Parathyroid adenoma (tissue), 2 donors: ENCODE results near the gene COPA.

Source experiments
- H2AFZ ChIP-seq: fragments of 300-600 bp; sonication (generic); one replicate; pipeline ENCODE4 v1.7.0; 2017; ENCODE audit warnings: antibody characterized with exemption, mild to moderate bottlenecking
- H3K27ac ChIP-seq: fragments of 300-600 bp; sonication (generic); one replicate; pipeline ENCODE4 v1.7.0; 2017
- H3K27me3 ChIP-seq: fragments of 300-600 bp; sonication (generic); one replicate; pipeline ENCODE4 v1.7.0; 2017; ENCODE audit warnings: low read length; ENCODE audit not compliant: control insufficient read depth, insufficient read depth
- H3K36me3 ChIP-seq: fragments of 300-600 bp; sonication (generic); one replicate; pipeline ENCODE4 v1.7.0; 2017; ENCODE audit warnings: low read length; ENCODE audit not compliant: control insufficient read depth, insufficient read depth
- H3K4me1 ChIP-seq: fragments of 300-600 bp; sonication (generic); one replicate; pipeline ENCODE4 v1.7.0; 2017; ENCODE audit warnings: control low read depth
- H3K4me2 ChIP-seq: fragments of 300-600 bp; sonication (generic); one replicate; pipeline ENCODE4 v1.7.0; 2017; ENCODE audit warnings: low read length
- H3K4me3 ChIP-seq: fragments of 300-600 bp; sonication (generic); one replicate; pipeline ENCODE4 v1.7.0; 2017; ENCODE audit warnings: low read depth, low read length
- H3K79me2 ChIP-seq: fragments of 300-600 bp; sonication (generic); one replicate; pipeline ENCODE4 v1.7.0; 2017; ENCODE audit warnings: control low read depth
- H3K9ac ChIP-seq: fragments of 300-600 bp; sonication (generic); one replicate; pipeline ENCODE4 v1.7.0; 2017; ENCODE audit warnings: mild to moderate bottlenecking
- H3K9me3 ChIP-seq: fragments of 300-600 bp; sonication (generic); one replicate; pipeline ENCODE4 v1.7.0; 2017; ENCODE audit warnings: low read length; ENCODE audit not compliant: control insufficient read depth
- TF ChIP-seq, protein P1 (sequence below): fragments of 300-600 bp; sonication (generic); IDR thresholded peaks from one replicate; pipeline ENCODE4 v1.7.0; 2017; ENCODE audit warnings: antibody characterized with exemption, mild to moderate bottlenecking
- donor health status: primary hyperparathyroidism.

COPA gene

DNA sequence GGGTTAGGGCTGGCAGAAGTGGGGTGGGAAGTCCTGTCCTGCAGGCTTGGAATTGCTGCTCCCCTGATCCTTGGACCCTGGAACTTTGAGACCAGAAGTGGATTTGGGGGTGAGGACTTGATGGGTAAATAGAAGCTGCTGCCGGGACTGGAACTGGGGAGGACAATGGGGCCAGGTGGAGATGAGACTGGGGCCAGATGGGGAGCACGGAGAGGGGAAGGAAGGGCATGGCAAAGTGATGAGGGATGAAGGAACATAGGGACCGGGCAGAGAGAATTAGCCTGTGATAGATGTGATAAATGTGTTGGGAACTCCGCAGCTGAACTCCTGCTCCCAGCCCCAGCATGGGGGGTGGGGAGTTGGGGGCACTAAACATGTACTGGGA, 24.5 kb upstream of the COPA start:
- Histone ChIP-seq H3K4me1 (no peaks in the 10 kb centered on the region), H2AFZ (no peak overlapping the region), H3K27me3 (no peaks in the 10 kb centered on the region), H3K4me3 (no peak overlapping the region), H3K9ac (no peak overlapping the region), H3K4me2 (no peak overlapping the region), H3K27ac (no peak overlapping the region), H3K36me3 (no peaks in the 10 kb centered on the region), H3K9me3 (no peaks in the 10 kb centered on the region), H3K79me2 (no peaks in the 10 kb centered on the region)
- TF ChIP-seq, protein P1, sequence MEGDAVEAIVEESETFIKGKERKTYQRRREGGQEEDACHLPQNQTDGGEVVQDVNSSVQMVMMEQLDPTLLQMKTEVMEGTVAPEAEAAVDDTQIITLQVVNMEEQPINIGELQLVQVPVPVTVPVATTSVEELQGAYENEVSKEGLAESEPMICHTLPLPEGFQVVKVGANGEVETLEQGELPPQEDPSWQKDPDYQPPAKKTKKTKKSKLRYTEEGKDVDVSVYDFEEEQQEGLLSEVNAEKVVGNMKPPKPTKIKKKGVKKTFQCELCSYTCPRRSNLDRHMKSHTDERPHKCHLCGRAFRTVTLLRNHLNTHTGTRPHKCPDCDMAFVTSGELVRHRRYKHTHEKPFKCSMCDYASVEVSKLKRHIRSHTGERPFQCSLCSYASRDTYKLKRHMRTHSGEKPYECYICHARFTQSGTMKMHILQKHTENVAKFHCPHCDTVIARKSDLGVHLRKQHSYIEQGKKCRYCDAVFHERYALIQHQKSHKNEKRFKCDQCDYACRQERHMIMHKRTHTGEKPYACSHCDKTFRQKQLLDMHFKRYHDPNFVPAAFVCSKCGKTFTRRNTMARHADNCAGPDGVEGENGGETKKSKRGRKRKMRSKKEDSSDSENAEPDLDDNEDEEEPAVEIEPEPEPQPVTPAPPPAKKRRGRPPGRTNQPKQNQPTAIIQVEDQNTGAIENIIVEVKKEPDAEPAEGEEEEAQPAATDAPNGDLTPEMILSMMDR: no peak

DNA sequence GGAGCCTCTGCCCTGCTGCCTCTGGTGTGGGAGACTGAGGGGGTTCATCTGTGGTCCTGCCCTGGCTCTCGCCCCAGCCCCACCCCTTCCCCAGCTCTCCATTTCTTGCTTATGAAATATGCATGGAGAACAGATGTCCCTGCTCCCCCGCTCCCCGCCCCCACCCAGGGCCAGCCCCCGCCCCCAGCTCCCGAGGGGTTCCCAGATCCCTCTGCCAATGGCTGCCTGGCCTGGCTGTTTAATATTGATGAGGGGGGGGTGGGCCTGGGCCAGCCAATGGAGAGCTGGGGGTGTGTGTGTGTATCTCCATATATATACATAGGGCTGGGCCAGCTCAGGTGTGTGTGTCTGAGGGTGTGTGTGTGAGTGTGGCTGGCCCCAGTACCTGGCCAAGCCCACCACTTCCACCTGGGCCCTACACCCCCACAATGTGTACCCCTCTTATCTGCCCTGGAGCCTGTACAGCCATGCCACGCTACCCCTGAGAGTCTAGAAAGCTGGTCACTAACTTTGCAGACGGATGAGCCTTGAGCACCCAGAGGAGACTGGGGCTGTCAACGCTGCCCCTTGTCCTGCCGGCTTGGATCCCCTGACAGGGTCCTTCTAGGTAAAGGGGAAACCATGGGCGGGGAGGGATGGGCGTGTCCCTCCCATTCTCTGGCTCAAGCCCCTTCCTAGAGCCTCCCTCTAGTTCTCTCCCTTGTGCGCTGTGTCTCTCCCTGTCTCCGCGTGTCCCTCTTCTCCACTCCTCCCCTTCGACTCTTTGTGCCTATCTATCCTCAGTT, 23.9 kb upstream of the COPA start, which contains the start of gene NHLH1:
Gene NHLH1 (plus strand): TSS at position 341 of the 785 bp plus-strand sequence. CDS start 3,661 bp downstream, outside the sequence.
- H3K4me3 ChIP-seq: no peak within 1 kb of the TSS
- no peak within 1 kb of the TSS for H3K4me2 ChIP-seq
- H3K4me1 ChIP-seq: no peaks in the 10 kb centered on the region
- no peak within 1 kb of the TSS for H3K9ac ChIP-seq
- H3K79me2 ChIP-seq: no peaks in the 10 kb centered on the region
- no peak within 1 kb of the TSS for H2AFZ ChIP-seq
- H3K27ac ChIP-seq: no peak within 1 kb of the TSS
- H3K27me3 ChIP-seq: no peaks in the 10 kb centered on the region
- TF ChIP-seq, protein P1: no peak
- no peaks in the 10 kb centered on the region for H3K36me3 ChIP-seq
- no peaks in the 10 kb centered on the region for H3K9me3 ChIP-seq

DNA sequence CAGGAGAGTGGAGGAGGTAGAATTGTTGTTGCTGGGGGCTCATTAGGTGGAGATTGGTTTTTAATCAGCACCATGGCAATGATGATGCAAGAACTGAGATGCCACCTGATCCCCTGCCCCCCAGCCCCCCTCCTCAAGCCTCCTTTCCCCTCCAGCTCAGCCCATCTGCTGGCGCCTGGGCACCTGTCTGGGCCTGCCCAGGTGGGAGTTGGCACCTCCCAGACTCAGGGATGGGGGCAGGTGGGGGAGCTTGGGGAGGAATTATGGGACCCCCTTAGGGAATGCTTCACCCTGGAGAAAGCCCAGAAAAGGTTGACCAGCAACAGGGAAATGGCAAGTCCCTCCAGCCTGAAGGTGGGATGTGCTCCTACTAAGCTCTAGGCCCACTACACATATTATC, 22.3 kb upstream of the COPA start:
- Histone ChIP-seq H3K4me1 (no peaks in the 10 kb centered on the region), H3K9ac (no peak overlapping the region), H3K27ac (no peak overlapping the region), H3K9me3 (no peaks in the 10 kb centered on the region), H3K36me3 (no peaks in the 10 kb centered on the region), H3K4me2 (no peak overlapping the region), H3K27me3 (no peaks in the 10 kb centered on the region), H3K4me3 (no peak overlapping the region), H2AFZ (no peak overlapping the region), H3K79me2 (no peaks in the 10 kb centered on the region)
- TF ChIP-seq, protein P1: no peak

DNA sequence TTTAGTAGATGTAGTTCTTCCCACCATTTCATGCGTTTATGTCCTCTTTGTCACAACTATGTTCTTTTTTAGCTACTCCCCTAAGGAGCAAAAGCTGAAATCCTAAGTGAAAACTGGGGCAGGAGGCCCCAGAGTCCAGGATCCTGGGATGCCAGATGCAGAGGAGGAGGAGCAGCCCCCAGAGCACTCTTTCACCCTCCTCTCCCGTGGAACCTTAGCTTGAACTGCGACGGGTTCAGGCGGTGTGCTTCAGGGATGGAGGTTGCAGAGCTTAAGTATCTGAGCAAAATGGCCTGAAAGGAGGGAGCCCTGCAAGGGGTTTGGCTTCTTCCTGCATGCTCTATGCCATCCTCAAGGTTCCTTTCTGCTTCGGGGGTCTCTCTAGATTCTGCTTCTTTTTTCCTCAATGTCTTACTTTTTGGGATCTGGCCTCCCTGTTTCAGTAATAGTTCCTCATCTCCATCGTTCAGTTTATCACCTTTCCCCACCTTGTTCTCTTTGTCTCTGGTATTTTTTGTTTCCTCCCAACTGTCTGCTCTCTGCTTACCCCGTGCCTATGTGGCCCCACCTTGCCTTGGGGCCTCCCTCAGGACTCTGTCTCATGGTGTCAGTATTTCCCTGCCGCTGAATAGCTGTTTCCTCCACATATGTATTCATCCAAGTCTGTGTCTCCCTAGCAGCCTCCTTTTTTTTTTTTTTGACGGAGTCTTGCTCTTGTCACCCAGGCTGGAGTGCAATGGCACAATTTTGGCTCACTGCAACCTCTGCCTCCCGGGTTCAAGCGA, 21.1 kb upstream of the COPA start:
- Histone ChIP-seq H3K79me2 (no peaks in the 10 kb centered on the region), H2AFZ (no peak overlapping the region), H3K9ac (no peak overlapping the region), H3K36me3 (no peaks in the 10 kb centered on the region), H3K4me1 (no peaks in the 10 kb centered on the region), H3K27me3 (no peaks in the 10 kb centered on the region), H3K9me3 (no peaks in the 10 kb centered on the region), H3K27ac (no peak overlapping the region), H3K4me3 (no peak overlapping the region), H3K4me2 (no peak overlapping the region)
- TF ChIP-seq, protein P1: no peak
